Body of pancreas (tissue), 4 donors: ENCODE data around the gene MAGEB2.

ENCODE experiments used
- POLR2A ChIP-seq, 3 donors: fragments of 450-650 bp; IDR thresholded peaks; one replicate each; pipeline ENCODE4 v1.6.1; 2016; ENCODE audit warnings: antibody characterized with exemption in 3 of 3, mild to moderate bottlenecking in 2 of 3
- TF ChIP-seq, protein P1 (sequence below), 7 experiments: fragments of 450-650 bp in 4 of 7; fragments of 200-600 bp in 3 of 7; sonication (generic) in 3 of 7; IDR thresholded peaks; one replicate each; pipeline ENCODE4 v1.5.1; 2016 to 2019; ENCODE audit warnings: antibody characterized with exemption in 7 of 7

DNA sequence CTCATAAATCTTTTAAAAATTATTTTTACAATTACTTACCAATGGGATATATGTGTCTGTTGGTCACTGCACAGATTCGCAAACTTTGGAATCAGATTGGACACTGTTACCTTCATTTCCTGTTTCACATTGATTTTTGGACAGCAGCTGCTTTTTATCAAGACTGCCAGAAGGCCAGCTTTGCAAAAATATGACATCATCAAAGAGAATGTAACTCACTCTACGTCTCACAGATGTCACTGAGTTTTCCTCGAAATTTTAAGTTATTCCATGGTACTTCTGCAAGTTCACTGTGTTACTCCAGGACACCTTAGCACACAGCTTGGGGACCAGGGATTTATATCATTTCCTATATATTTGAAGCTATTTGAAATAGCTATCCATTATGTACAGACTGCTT, 31.8 kb upstream of the MAGEB2 start:
- TF ChIP-seq, protein P1, sequence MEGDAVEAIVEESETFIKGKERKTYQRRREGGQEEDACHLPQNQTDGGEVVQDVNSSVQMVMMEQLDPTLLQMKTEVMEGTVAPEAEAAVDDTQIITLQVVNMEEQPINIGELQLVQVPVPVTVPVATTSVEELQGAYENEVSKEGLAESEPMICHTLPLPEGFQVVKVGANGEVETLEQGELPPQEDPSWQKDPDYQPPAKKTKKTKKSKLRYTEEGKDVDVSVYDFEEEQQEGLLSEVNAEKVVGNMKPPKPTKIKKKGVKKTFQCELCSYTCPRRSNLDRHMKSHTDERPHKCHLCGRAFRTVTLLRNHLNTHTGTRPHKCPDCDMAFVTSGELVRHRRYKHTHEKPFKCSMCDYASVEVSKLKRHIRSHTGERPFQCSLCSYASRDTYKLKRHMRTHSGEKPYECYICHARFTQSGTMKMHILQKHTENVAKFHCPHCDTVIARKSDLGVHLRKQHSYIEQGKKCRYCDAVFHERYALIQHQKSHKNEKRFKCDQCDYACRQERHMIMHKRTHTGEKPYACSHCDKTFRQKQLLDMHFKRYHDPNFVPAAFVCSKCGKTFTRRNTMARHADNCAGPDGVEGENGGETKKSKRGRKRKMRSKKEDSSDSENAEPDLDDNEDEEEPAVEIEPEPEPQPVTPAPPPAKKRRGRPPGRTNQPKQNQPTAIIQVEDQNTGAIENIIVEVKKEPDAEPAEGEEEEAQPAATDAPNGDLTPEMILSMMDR (IDR thresholded peaks at IDR 0.05), result no peak
- TF ChIP-seq POLR2A (IDR thresholded peaks at IDR 0.05), result no peak
